Limb (tissue), 2 donors: Measurements from ENCODE around the gene MAGEF1.

Experiments used
- DNase-seq, 2 donors: peaks; one replicate each; pipeline ENCODE4 v3.0.0-alpha.2; 2016; ENCODE audit errors: extremely low spot score in 2 of 2

The MAGEF1 gene

GRCh38 chr3:184690192-184690883 is 21.5 kb downstream of the MAGEF1 start:
- DNase-seq = peak in 1 of 2 donors; percentile 56

- no peak for DNase-seq
These were observed 23.0 kb downstream of the MAGEF1 start for GRCh38 chr3:184688882-184689271.

GRCh38 chr3:184688251-184688881 is 23.5 kb downstream of the MAGEF1 start:
- no peak for DNase-seq

GRCh38 chr3:184687363-184688015 is 24.4 kb downstream of the MAGEF1 start:
- peak; percentile 85 to 86 for DNase-seq

- no peak for DNase-seq
These were observed 26.2 kb downstream of the MAGEF1 start for GRCh38 chr3:184685646-184686045.

- DNase-seq = no peak
These were observed 26.8 kb downstream of the MAGEF1 start for GRCh38 chr3:184685055-184685454.

GRCh38 chr3:184683900-184684560 is 27.8 kb downstream of the MAGEF1 start:
- DNase-seq = no peak

- no peak for DNase-seq
These were observed 28.6 kb downstream of the MAGEF1 start for GRCh38 chr3:184683234-184683633.

GRCh38 chr3:184682671-184683070 is 29.2 kb downstream of the MAGEF1 start:
- DNase-seq = no peak

- no peak for DNase-seq
These were observed 31.2 kb downstream of the MAGEF1 start for GRCh38 chr3:184680385-184681345.

GRCh38 chr3:184679056-184679816 is 32.6 kb downstream of the MAGEF1 start:
- peak; percentile 76 to 77 for DNase-seq

- peak in 1 of 2 donors; percentile 55 for DNase-seq
These were observed 33.4 kb downstream of the MAGEF1 start for GRCh38 chr3:184678317-184679055.

GRCh38 chr3:184677344-184678316 is 34.2 kb downstream of the MAGEF1 start:
- no peak for DNase-seq

GRCh38 chr3:184676927-184677326 is 34.9 kb downstream of the MAGEF1 start:
- DNase-seq = no peak

GRCh38 chr3:184674626-184675025 is 37.2 kb downstream of the MAGEF1 start:
- DNase-seq = no peak

- no peak for DNase-seq
These were observed 38.6 kb downstream of the MAGEF1 start for GRCh38 chr3:184672977-184673870.

- no peak for DNase-seq
These were observed 39.5 kb downstream of the MAGEF1 start for GRCh38 chr3:184672335-184672734.
